NCI-H524 (cell line): ENCODE results near the gene ACOT2.
A peak's percentile ranks its signal among the peaks of the same experiment; 100 is the strongest.
"Not testable (repeated sequence)": the region's sequence is repeated elsewhere in the genome, so short reads cannot be mapped to it uniquely, and the experiment has no call there.

Experiments
- DNase-seq, 2 experiments: peaks; one replicate each; lab custom pipeline; 2025; lab: John Stamatoyannopoulos, UW

Gene ACOT2

DNA sequence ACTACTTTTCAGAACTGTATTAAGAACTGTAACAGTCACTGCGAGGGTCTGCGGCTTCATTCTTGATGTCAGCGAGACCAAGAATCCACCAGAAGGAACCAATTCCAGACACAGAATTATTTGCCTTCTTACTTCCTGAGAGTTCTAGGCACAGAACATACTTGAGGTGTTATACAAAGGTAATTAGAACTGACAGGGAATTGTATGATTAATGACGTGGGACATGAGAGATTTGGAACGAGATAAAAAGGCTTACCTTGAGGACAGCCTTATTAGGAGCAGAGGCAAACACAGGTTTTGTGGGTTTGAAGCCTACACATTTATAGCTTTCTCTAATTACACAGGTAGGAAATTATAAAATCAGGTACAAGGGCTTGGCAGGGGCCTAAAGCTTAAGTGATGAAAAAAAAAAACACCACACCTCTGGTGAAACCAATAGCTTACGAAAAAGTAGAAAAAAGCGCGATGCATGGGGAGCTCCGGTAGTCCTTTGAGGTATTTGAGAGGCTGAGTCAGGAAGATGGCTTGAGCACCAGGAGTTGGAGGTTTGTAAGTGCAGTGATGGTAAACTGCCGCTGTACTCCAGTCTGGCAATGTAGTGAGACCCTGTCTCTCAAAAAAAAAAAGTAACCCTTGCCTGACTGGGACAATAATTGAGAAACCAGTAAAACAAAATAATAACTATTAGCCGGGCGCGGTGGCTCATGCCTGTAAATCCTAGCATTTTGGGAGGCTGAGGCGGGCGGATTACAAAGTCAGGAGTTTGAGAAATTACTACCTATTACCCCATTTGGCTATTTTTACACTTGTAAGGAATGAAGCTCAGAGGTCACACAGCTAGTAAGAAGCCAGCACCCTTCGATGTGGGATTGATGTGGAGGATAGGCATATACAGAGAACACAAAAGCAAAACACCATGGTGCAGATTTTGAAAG, 795 bp upstream of the ACOT2 start:
- DNase-seq = peak in 1 of 2 experiments; percentile 24

DNA sequence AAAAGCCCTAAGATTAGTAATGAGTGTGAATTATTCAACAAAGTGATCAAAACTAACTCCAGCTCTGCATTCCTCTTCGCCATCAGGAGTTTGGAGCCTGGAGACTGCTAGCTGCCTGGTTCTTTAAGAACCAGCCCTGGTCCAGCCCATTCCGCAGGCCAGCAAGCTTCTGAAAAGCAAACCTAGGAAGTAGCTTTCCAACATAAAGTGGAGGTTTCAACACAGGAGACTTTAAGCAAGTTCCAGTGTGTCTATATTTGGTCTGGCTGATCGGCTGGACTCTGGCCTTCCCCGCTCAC, 178 bp upstream of the ACOT2 start:
- not testable (repeated sequence) for DNase-seq

DNA sequence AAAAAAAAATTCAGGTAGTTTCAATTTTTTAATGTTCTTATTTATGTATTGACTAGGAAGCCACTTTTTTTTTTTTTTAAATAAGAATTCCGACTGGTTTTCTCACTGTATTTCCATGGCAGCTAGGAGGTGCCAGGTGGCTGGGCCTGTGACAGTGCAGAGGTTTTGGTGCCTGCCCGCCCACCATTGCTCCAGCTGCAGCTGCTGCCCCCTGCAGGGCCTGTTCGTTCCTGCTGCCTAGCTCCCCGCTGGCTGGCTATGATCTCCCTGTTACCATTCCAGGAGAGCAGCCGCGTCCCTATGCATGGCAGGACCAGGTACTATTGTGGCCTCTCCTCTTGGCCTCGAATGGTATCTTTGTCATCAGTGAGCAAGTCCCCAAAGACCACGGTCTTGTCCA, 1.9 kb downstream of the ACOT2 start:
- peak in 1 of 2 experiments; percentile 53 for DNase-seq

DNA sequence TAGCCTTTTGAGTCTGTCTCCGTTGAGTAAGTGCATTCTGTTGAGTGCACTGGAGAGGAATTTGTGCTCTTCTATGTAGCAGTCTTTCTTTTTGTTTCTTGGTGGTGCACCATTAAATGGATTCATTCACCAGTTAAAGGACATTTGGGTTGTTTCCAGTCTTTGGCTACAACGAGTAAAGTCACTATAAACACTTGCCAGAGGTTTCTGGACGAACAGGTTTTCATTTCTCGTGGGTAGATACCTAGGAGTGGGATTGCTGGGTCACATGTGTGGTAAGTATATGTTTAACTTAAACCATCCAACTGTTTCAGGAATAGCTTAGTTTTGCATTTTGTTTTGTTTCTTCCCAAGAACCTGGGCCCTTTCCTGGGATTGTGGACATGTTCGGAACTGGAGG, 4.0 kb downstream of the ACOT2 start:
- not testable (repeated sequence) for DNase-seq

DNA sequence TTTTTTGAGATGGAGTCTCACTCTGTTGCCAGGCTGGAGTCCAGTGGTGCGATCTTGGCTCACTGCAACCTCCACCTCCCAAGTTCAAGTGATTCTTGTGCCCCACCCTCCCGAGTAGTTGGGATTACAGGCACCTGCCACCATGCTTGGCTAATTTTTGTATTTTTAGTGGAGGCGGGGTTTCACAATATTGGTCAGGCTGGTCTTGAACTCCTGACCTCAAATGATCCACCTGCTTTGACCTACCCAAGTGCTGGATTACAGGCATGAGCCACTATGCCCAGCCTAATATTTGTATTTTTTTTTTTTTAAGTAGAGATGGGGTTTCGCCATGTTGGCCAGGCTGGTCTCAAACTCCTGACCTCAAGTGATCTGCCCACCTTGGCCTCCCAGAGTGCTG, 4.7 kb downstream of the ACOT2 start:
- DNase-seq = not testable (repeated sequence)

DNA sequence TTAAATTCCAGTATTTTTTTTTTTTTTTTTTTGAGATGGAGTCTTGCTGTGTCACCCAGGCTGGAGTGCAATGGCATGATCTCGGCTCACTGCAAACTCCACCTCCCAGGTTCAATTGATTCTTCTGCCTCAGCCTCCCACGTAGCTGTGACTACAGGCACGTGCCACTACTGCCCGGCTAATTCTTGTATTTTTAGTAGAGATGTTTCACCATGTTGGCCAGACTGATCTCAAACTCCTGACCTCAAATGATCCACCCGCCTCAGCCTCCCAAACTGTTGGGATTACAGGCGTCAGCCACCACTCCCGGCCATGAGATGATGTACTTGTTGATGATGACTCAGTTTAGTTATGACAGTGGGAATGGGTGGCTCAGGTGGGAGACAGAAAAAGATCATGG, 5.2 kb downstream of the ACOT2 start:
- DNase-seq = not testable (repeated sequence)

DNA sequence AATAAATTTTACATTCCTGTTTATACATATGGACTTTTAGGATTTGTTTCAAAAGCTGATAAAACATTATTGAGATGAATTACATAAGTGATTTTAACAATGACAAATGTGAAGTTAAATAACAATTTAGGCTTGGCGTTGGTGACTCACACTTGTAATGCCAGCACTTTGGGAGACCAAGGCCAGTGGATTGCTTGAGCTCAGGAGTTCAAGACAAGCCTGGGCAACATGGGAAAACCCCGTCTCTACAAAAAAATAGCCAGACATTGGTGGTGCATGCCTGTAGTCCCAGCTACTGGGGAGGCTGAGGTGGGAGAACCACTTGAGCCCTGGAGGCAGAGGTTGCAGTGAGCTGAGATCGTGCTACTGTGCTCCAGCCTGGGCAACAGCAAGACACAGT, 7.4 kb downstream of the ACOT2 start:
- no peak for DNase-seq

DNA sequence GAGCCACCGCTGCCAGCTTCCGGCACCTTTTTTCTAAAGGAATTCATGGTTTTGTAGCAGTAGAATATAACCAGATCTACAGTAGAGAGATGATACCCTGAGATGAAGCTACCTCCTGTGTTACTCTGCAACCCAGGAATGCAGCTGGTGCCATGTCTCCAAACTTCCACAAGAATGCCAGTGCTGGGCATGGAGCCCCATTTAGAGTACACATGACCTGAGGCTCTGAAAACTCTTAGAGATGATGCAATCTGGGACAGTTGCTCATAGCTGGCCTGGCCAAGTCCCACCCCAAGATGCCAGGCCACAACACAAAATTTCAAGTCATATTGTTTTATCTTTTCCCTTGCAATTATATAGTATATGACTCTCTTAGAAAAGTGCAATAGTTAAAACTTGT, 8.2 kb downstream of the ACOT2 start:
- DNase-seq = not testable (repeated sequence)

DNA sequence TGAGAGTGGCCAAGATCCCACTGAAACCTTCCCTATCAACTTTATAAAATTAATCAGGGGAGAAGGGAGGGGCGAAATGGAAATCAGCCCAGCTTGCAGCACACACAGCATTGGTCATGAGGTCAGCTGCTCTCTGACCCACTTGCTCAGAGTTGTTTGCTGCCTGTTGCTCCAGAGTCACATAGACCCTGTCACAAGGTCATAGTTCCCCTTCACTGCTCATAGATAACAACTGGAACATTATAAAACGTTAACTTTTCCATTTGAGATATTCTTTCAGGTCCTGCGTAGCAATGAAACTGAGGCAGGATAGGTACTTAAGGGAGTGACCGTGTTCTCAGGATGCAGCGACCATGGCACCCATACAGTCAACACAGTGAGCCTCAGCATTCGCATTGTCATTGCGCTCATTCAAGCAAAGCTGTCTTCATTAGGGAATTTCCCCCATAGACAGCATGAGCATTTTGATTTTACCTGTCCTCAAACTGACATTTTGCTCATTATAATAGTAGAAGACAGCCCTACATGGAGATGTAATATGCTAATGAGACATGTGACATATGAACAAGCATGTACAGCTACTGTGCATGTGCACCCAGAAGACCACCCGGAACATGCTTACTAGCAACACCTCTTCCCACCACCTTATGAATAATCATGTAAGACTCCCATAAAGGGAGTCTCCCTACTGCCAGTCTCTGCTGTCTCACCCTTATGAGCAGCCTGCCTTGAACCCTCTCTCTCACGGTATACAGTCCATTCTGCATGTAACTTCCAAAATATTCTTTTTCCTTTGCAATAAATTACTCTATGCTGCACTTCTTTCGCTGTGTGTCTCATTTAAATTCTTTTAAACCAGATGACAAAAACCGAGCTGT, 13.3 kb downstream of the ACOT2 start:
- DNase-seq = not testable (repeated sequence)

DNA sequence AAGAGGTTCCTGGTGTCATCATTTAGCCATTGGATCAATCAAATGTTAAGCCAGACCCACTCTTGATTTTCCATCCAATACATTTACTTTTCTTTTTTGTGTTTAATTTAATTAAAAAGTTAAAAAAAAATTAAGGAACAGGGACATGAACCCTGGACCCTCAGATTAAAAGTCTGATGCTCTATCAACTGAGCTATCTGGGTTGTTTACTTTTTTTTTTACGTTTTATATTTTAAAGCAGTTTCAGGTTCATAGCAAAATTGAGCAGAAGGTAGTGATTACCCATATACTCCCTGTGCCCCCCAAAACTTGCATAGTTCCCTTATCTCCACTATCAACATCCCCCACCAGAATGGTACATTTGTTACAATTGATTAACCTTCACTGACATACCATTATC, 19.7 kb downstream of the ACOT2 start:
- DNase-seq = no peak

DNA sequence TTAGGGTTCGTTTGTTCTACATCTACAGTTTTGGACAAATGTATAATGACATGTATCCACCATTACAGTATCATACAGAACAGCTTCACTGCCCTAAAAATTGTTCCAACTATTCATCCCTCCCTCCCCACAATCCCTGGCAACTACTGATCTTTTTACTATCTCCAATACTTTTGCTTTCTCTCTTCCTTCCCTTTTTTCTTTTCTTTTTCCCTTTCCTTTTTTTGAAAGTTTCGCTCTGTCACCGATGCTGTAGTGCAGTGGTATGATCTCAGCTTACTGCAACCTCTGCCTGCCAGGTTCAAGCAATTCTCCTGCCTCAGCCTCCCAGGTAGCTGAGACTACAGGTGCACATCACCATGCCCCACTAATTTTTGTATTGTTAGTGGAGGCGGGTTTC, 20.1 kb downstream of the ACOT2 start:
- no peak for DNase-seq

DNA sequence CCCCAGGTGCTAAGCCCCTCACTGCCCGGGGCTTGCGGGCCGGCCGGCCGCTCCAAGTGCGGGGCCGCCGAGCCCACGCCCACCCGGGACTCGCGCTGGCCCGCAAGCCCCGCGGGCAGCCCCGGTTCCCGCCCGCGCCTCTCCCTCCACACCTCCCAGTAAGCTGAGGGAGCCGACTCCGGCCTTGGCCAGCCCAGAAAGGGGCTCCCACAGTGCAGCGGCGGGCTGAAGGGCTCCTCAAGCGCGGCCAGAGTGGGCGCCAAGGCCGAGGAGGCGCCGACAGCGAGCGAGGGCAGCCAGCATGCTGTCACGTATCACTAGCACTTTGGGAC, 21.6 kb downstream of the ACOT2 start:
- not testable (repeated sequence) for DNase-seq

DNA sequence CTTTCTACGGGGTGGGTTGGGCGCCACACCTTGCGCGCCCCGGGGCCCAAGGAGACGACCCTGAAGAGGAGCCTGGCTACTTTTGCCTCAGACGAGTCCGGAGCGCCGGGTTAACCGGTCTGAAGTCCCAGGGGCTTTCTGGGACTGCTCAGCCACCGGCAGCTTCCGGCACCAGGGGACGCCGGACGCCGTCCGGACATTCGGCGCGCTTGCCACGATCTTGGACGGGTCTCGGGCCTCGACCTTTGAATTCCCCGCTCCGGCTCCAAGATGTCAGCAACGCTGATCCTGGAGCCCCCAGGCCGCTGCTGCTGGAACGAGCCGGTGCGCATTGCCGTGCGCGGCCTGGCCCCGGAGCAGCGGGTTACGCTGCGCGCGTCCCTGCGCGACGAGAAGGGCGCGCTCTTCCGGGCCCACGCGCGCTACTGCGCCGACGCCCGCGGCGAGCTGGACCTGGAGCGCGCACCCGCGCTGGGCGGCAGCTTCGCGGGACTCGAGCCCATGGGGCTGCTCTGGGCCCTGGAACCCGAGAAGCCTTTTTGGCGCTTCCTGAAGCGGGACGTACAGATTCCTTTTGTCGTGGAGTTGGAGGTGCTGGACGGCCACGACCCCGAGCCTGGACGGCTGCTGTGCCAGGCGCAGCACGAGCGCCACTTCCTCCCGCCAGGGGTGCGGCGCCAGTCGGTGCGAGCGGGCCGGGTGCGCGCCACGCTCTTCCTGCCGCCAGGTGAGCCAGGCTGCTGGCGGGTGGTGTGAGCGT, 22.9 kb downstream of the ACOT2 start, which contains the start of gene ACOT4:
TSS of gene ACOT4 (plus strand) at position 184 of the 760 bp plus-strand sequence. CDS start at position 271, 87 bp downstream.
- DNase-seq = peak in 1 of 2 experiments; percentile 57

DNA sequence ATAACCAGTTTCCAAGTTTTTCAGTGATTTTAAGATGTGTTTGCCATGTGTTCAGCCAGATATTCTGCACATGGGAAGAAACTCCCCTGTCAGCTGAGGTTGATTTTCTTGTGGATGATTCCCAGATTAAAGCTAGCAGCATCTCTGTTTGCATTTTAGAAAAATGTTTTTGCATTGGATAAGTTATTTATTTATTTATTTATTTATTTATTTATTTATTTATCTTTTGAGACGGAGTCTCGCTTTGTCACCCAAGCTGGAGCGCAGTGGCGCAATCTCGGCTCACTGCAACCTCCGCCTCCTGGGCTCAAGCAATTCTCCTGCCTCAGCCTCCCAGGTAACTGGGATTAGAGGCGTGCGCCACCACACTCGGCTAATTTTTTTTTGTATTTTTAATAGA, 25.5 kb downstream of the ACOT2 start:
- DNase-seq = no peak

DNA sequence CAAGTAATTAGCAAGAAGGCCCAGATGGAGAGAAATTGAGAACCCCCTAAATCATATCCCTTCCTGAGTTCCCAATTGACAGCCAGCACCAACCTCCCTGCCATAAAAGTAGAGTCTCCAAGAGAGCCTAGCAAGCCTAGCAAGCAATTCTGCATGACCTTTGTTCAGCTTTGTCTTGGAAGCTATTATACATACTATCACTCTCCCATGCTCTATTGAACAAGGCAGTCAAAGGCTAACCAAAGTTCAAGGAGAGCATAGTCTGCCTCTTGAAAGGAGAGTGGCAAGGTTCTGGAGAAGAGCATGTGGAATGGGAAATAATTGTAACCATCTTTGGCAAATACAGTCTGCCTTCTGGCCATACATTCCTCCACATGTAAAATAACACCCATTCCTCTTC, 30.5 kb downstream of the ACOT2 start:
- no peak for DNase-seq

DNA sequence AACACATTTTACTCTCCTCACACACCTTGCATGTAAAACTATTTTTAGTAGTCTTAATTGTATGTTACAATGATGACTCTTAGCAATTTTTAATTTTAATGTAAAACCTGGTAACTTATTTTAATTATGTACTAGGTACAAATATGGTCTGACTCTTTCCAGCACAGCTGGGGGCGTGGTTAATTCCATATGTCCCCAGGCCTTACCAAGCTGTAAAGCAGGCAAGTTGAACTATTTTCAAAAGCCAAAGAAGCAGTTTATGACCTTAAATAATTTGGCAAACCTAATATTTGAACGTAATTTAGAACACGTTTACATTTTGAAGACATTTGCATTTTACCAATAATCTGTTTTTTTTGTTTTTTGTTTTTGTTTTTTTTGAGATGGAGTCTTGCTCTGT, 34.0 kb downstream of the ACOT2 start:
- no peak for DNase-seq

DNA sequence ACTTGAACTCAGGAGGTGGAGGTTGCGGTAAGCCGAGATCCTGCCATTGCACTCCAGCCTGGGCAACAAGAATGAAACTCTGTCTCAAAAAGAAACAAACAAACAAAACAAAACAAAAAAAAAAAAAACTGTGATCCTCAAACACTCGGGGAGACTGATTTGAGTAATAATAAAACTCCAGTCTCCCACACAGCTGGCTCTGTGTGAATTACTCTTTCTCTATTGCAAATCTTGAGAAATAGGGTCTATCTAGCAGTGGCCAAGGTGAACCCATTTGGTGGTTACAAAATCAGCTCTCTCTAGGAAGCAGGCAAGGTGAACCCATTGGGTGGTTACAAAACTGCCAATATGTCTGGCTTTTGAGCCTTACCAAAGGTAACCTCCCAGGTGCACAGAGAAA, 37.3 kb downstream of the ACOT2 start:
- DNase-seq = no peak

DNA sequence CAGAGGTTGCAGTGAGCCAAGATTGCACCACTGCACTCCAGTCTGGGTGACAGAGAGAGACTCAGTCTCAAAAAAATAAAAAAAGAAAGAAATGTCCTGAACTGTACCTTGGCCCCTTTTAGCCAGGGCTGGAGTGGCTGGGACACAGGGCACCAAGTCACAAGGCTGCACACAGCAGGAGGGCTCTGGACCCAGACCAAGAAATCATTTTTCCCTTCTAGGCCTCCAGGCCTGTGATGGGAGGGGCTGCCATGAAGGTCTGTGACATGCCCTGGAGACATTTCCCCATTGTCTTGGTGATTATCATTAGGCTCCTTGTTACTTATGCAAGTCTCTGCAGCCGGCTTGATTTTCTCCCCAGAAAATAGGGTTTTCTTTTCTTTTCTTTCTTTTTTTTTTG, 38.2 kb downstream of the ACOT2 start:
- DNase-seq = no peak

DNA sequence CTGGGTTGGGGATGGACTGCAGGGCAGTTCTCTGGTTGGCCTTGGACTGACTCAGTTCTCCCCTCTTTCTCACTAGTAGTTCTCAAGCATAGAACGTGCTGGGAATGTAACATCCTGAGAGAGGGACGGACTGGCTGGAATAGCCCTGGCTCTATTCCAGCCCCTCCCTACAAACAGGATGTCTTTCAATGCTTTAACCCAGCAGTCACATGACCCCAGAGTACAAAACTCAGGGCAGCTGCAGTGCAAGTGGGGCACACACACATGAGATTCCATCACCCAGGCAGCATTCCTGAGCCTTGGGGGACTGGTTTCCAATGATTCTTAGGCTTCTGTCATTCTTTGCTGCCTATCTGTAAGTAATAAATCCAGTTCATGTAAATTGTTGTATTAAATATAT, 41.7 kb downstream of the ACOT2 start:
- no peak for DNase-seq

DNA sequence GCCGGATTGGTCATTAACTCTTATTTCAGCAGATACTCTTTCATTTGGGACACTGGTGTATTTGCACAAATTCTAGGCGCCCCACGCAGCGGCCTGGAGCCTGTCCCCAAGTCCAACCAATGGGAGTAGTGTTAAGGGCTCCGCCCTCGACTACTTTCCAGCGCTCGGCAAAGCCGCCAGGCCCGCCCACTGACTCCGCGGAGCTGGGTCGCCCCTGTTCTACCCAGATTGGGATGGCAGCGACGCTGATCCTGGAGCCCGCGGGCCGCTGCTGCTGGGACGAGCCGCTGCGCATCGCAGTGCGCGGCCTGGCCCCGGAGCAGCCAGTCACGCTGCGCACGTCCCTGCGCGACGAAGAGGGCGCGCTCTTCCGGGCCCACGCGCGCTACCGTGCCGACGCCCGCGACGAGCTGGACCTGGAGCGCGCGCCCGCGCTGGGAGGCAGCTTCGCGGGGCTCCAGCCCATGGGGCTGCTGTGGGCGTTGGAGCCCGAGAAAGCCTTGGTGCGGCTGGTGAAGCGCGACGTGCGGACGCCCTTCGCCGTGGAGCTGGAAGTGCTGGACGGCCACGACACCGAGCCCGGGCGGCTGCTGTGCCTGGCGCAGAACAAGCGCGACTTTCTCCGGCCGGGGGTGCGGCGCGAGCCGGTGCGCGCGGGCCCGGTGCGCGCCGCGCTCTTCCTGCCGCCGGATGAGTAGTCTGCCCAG, 43.5 kb downstream of the ACOT2 start, which contains the start of gene ACOT6:
TSS of gene ACOT6 (plus strand) at position 179 of the 707 bp plus-strand sequence. CDS start at position 234, 55 bp downstream.
- peak; percentile 64 to 82 for DNase-seq

DNA sequence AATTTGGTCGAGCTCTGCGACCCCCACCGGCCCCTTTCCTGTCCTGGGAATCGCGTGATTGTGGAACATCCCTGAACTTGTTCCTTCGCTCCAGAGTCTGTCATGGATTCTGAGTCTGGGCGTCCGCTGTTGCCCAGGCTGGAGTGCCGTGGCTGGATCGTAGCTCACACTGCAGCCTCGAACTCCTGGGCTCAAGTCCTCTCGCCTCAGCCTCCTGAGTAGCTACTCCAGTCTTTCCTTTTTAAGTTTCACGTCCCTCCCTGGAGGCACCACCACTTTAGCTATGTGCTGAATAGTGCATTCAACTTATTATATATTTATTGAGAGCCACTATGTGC, 44.0 kb downstream of the ACOT2 start:
- DNase-seq = peak in 1 of 2 experiments; percentile 61
